GM12878 (cell line): ENCODE measurements around the gene PAX5.

Experiments
- CBFB ChIP-seq: IDR thresholded peaks from 2 replicates; pipeline ENCODE4 v1.6.1; 2016; ENCODE audit warnings: antibody characterized with exemption, low read depth
- EZH2 ChIP-seq: IDR thresholded peaks from 2 replicates; pipeline ENCODE4 v1.6.1; 2012; ENCODE audit warnings: low read depth, mild to moderate bottlenecking, control low read depth, inconsistent platforms, low read length, borderline replicate concordance; ENCODE audit not compliant: control insufficient read depth
- FOXM1 ChIP-seq: IDR thresholded peaks from 2 replicates; pipeline ENCODE4 v1.6.1; 2012; ENCODE audit warnings: low read depth, mild to moderate bottlenecking, inconsistent platforms, low read length, moderate library complexity
- KAT2A ChIP-seq: conservative IDR thresholded peaks from 2 replicates; pipeline ENCODE4 v1.6.1; 2011; ENCODE audit warnings: low read depth, low read length; ENCODE audit not compliant: control insufficient read depth
- ZNF274 ChIP-seq: IDR thresholded peaks from one replicate; pipeline ENCODE4 v1.8.0; 2011; ENCODE audit not compliant: insufficient read length, insufficient read depth
- TF ChIP-seq, protein P1 (sequence below), 3 experiments: IDR thresholded peaks in 2 of 3; conservative IDR thresholded peaks in 1 of 3; 2 replicates each; pipeline ENCODE4 v1.5.1; 2011; ENCODE audit warnings: low read depth in 3 of 3, low read length in 3 of 3, mild to moderate bottlenecking in 3 of 3, control low read depth in 2 of 3, moderate library complexity in 2 of 3, inconsistent platforms in 1 of 3, mixed read lengths in 1 of 3; ENCODE audit not compliant: control insufficient read depth in 2 of 3, insufficient read depth in 1 of 3; ENCODE audit errors: extremely low read depth in 1 of 3

DNA sequence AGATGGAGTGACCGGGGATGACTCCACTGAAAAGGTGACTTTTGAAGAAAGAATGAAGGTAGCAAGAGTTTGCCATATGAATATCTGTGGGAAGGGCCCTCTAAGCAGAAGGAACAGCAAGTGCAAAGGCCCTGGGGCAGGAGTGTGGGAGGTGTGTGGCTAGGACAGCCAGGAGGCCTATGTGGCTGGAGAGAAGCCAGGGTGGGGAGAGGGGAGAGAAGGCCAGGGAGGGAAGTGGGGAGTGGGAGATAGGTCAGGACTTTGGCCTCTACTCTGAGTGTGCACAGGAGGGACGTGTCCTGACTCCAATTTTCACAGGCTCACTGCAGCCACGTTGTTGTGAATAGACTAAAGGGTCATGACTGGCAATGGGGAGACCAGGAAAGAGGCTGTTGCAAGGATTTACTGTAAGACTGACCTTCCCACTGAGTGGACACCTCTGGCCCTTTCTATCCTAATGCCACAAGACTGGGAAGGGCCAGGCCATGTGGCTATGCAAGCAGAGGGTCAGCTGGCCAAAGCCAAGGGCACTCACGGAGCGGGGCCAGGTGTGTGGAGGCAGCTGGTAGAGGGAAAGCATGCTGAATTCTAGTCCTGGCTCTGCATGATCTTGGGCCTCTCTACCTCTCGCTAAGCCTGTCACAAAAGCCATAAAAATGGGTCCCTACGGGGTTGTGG, 172.4 kb downstream of the PAX5 start:
- no peak for TF ChIP-seq ZNF274
- no peak for TF ChIP-seq KAT2A
- no peak for TF ChIP-seq EZH2
- no peak for TF ChIP-seq FOXM1
- TF ChIP-seq, protein P1, sequence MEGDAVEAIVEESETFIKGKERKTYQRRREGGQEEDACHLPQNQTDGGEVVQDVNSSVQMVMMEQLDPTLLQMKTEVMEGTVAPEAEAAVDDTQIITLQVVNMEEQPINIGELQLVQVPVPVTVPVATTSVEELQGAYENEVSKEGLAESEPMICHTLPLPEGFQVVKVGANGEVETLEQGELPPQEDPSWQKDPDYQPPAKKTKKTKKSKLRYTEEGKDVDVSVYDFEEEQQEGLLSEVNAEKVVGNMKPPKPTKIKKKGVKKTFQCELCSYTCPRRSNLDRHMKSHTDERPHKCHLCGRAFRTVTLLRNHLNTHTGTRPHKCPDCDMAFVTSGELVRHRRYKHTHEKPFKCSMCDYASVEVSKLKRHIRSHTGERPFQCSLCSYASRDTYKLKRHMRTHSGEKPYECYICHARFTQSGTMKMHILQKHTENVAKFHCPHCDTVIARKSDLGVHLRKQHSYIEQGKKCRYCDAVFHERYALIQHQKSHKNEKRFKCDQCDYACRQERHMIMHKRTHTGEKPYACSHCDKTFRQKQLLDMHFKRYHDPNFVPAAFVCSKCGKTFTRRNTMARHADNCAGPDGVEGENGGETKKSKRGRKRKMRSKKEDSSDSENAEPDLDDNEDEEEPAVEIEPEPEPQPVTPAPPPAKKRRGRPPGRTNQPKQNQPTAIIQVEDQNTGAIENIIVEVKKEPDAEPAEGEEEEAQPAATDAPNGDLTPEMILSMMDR (IDR thresholded peaks at IDR 0.05 in 2 of 3, conservative IDR thresholded peaks at IDR 0.05 in 1 of 3; ENCODE audit: control insufficient read depth in 2 of 3, extremely low read depth in 1 of 3, insufficient read depth in 1 of 3, low read depth in 3 of 3, low read length in 3 of 3): no peak
- no peak for TF ChIP-seq CBFB
